Adrenal gland (tissue), 12 donors: ENCODE measurements around the gene MYO18A. TPM values are rescaled to one million over a fixed set of nuclear protein-coding genes. Genes with fewer than 3 reads are reported as not detected.

Experiments used
- DNase-seq, 7 donors: peaks; one replicate each; pipeline ENCODE4 v3.0.0-alpha.2; 2019 to 2020
- H3K27ac ChIP-seq, 5 donors: fragments of 200-600 bp; sonication (generic) in 4 of 5; 1 replicate in 3 of 5; 2 replicates in 2 of 5; pipeline versions ENCODE4 v1.5.1 to v1.8.0; 2016 to 2020; ENCODE audit warnings: mild to moderate bottlenecking in 1 of 5
- H3K27me3 ChIP-seq: fragments of 200-600 bp; 2 replicates; pipeline ENCODE4 v1.8.0; 2021
- H3K36me3 ChIP-seq, 2 donors: fragments of 200-600 bp; replicated peaks in 1 of 2; 1 replicate in 1 of 2; 2 replicates in 1 of 2; pipeline versions ENCODE4 v1.5.1 to v1.8.0; 2018 to 2022
- H3K4me1 ChIP-seq, 2 donors: fragments of 200-600 bp; replicated peaks in 1 of 2; 1 replicate in 1 of 2; 2 replicates in 1 of 2; pipeline versions ENCODE4 v1.5.1 to v1.8.0; 2018 to 2021
- H3K4me3 ChIP-seq, 4 donors: fragments of 200-600 bp; sonication (generic) in 3 of 4; one replicate each; pipeline ENCODE4 v1.5.1; 2016 to 2018
- H3K9me3 ChIP-seq, 3 donors: fragments of 200-600 bp; sonication (generic) in 1 of 3; replicated peaks in 1 of 3; 1 replicate in 2 of 3; 2 replicates in 1 of 3; pipeline versions ENCODE4 v1.5.1 to v1.8.0; 2016 to 2021
- CTCF ChIP-seq, 6 experiments: fragments of 450-650 bp in 4 of 6; fragments of 200-600 bp in 2 of 6; sonication (generic) in 1 of 6; IDR thresholded peaks; 1 replicate in 5 of 6; 2 replicates in 1 of 6; pipeline versions ENCODE4 v1.5.1 to v1.8.0; 2016 to 2021; ENCODE audit warnings: antibody characterized with exemption in 6 of 6, mild to moderate bottlenecking in 2 of 6, moderate library complexity in 1 of 6
- POLR2A ChIP-seq, 2 donors: fragments of 450-650 bp; IDR thresholded peaks; one replicate each; pipeline ENCODE4 v1.6.1; 2017; ENCODE audit warnings: antibody characterized with exemption in 2 of 2, mild to moderate bottlenecking in 2 of 2, moderate library complexity in 1 of 2
- WGBS, 4 donors: extraction: QIAGEN DNeasy Blood & Tissue Kit in 2 of 4; methylation state at CpG; one replicate each; pipeline versions ENCODE4 v1.1.5 to v1.1.7; 2013 to 2017; 5-methylcytosine and 5-hydroxymethylcytosine counted together
- intact Hi-C, 2 donors: fragments of 100-400 bp; cut with DNase I; formaldehyde crosslinking; loops; one replicate each; pipeline versions ENCODE4 v1.14.1 to v1.15.0; 2022 to 2023
- polyA plus RNA-seq, 3 donors: library from polyadenylated mRNA; stranded (reverse); fragments of 200-250 nt in 2 of 3; fragments of 350-450 nt in 1 of 3; fragmentation: Illumina TruSeq in 1 of 3; extraction: RNeasy Lipid Tissue Mini Kit (QIAGEN cat#74804) in 1 of 3; gene quantifications; one replicate each; pipeline ENCODE4 v1.2.3, GENCODE V29; 2013 to 2014
- total RNA-seq, 9 donors: library from RNA; depleted of rRNA in 4 of 9; stranded (reverse); fragments of >200 nt in 4 of 9; fragments of 120-200 nt in 1 of 9; fragmentation: NEBNext Ultra II Directional in 1 of 9; extraction: Animal tissue kit (Norgen Biotek cat#: 25700) in 1 of 9; gene quantifications; one replicate each; pipeline versions ENCODE4 v1.1.0 to v1.2.4, GENCODE V29; 2013 to 2023
- donor health status: healthy with polysubstance abuse.
- donor health status: Bipolar disorder and iron deficiency.
- donor health status: DM: yes; HTN: yes; CAD: no.
- donor health status: DM: no; HTN: no; CAD: no.
- donor health status: DM: no; HTN: no; CAD: no.
- donor health status: DM: yes; HTN: yes; CAD: no.

The MYO18A gene
- total and polyA plus RNA-seq, 12 donors, result 19.6 to 95.6 (median 40.7) TPM

GRCh38 chr17:29108823-29109476, 71.2 kb downstream of the MYO18A start:
- H3K4me3 ChIP-seq, result no peak overlapping the region
- intact Hi-C loops, result no loop called here
- no peaks in the 10 kb centered on the region for H3K9me3 ChIP-seq
- TF ChIP-seq POLR2A (IDR thresholded peaks at IDR 0.05) (no peak), CTCF (IDR thresholded peaks at IDR 0.05) (no peak)
- H3K27ac ChIP-seq, result peak overlapping the region in 4 of 5 donors; percentile 42 to 85 (median 69)
- 54 to 56% (median 55%) methylated on average over 10 of the region's 10 CpGs for WGBS, 4 donors
- peaks cover 17 to 24% of the 10 kb centered on the region in 2 donors for H3K4me1 ChIP-seq
- no peak for DNase-seq
- peaks cover 0 to 53% of the 10 kb centered on the region in 2 donors for H3K36me3 ChIP-seq
- H3K27me3 ChIP-seq, result no peaks in the 10 kb centered on the region

DNA sequence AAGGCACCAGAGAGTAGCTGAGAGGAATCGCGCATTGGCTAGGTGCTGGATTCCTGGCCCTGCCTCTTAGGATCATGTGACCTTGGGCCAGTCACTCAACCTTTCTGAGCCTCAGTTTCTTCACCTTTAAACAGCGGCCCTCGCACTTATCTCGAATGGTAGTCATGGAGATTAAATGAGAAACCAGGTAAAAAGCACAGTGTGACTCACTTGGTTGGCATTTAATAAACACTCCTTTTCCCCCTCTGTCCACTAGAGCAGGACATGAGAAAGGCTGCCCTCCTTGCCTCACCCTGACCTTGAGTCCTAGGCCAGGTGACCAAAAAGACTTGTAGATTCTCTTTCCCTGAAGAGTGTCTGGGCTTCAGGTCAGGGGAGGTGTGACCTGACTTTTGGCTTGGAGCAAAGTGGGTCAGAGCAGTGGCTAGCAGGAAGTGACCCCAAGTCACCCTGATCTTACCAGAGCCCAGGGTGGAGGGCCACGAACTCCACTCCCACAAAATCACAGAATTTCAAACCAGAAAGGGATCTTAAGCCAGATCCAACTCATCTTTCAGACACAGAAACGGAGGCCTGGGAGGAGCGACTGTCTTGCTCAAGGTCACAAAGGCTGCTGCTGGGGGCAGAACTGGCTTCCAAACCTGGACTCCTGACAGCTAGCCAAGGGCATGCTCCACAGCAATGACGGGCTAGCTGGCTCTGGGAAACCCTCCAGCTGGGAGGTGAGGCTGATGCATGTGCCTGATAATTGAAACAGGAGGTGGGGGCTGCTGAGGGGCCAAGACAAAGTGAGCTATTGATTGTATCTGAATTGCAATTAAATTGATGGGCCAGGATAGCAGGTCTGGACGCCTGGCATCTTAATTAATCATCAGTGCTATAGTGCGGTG, 72.0 kb downstream of the MYO18A start:
- TF ChIP-seq POLR2A (IDR thresholded peaks at IDR 0.05), result no peak
- TF ChIP-seq CTCF (IDR thresholded peaks at IDR 0.05), result peak in 4 of 6 experiments; percentile 20 to 35 (median 26)
- H3K27ac ChIP-seq, result peak overlapping the region; percentile 42 to 85 (median 58)
- 31 to 40% (median 38%) methylated on average over 11 of the region's 11 CpGs for WGBS, 4 donors
- no peak overlapping the region for H3K4me3 ChIP-seq
- H3K36me3 ChIP-seq, result peaks cover 0 to 56% of the 10 kb centered on the region in 2 donors
- DNase-seq, result peak; percentile 84 to 94 (median 93)
- no peaks in the 10 kb centered on the region for H3K9me3 ChIP-seq
- H3K27me3 ChIP-seq, result no peaks in the 10 kb centered on the region
- intact Hi-C loops, result no loop called here
- H3K4me1 ChIP-seq, result peaks cover 17 to 24% of the 10 kb centered on the region in 2 donors

DNA sequence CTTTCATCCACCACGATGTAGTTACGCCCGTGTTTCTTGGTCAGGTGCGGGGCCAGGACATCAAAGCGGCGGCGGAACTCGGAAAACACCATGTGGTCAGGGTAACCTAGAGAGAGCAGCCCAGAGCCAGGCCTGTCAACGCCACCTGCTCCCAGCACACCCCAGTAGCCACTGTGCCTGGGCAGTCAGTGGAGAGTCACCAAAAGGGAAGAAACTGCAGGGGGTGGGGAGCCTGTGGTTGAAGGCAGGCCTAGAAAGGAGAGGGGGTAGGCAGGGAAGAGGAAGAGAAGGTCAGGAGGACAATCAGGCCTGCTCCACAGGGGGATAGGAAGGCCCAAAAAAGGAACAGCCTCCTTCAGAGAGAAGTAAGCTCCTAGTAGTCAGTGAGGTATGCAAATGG, 73.1 kb downstream of the MYO18A start:
- Histone ChIP-seq H3K4me1 (peaks cover 17 to 18% of the 10 kb centered on the region in 2 donors), H3K9me3 (no peaks in the 10 kb centered on the region), H3K27ac (no peak overlapping the region), H3K27me3 (no peaks in the 10 kb centered on the region), H3K4me3 (no peak overlapping the region), H3K36me3 (peaks cover 0 to 61% of the 10 kb centered on the region in 2 donors)
- WGBS, 4 donors, result 80 to 95% (median 86%) methylated on average over 1 to 9 of the region's 9 CpGs
- intact Hi-C loops, result no loop called here
- DNase-seq, result peak in 3 of 7 donors; percentile 23 to 56 (median 39)
- TF ChIP-seq POLR2A (IDR thresholded peaks at IDR 0.05) (no peak), CTCF (IDR thresholded peaks at IDR 0.05) (no peak)

DNA sequence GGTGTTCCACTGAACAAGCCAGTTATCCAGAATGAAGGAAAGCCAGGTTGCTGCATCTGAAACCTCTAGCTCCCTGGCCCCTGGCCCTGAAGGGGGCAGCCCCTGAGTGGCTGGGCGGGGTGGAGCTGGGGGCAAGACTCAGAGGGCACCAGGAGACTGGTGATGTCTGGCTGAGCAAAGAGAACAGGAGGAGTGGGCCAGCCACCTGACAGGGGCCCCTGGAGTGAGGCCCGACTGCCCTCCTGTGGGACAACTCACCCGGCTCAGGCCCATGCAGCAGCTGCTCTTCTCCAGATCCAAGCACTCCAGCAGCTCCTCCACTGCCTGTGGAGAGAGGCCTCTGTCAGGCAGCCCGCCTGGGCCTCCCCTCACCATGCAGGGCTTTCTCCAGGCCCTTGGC, 76.9 kb downstream of the MYO18A start:
- H3K27ac ChIP-seq, result no peak overlapping the region
- 81 to 100% (median 92%) methylated on average over 3 to 4 of the region's 4 CpGs for WGBS, 4 donors
- peaks cover 0 to 40% of the 10 kb centered on the region in 2 donors for H3K36me3 ChIP-seq
- no peaks in the 10 kb centered on the region for H3K27me3 ChIP-seq
- TF ChIP-seq CTCF (IDR thresholded peaks at IDR 0.05), result no peak
- no peak for TF ChIP-seq POLR2A (IDR thresholded peaks at IDR 0.05)
- no peaks in the 10 kb centered on the region for H3K9me3 ChIP-seq
- H3K4me3 ChIP-seq, result no peak overlapping the region
- H3K4me1 ChIP-seq, result peaks cover 9 to 12% of the 10 kb centered on the region in 2 donors
- no peak for DNase-seq
- intact Hi-C loops, result no loop called here
